GM23338 (cell line): ENCODE results near the gene BTC.

Experiments used
- EZH2phosphoT487 ChIP-seq: fragments of 200-600 bp; sonication (generic); IDR thresholded peaks from one replicate; pipeline ENCODE4 v1.8.1; 2018; ENCODE audit warnings: antibody characterized with exemption; ENCODE audit not compliant: unreplicated experiment
- ZNF331 ChIP-seq: fragments of 250-450 bp; sonication (Bioruptor Pico); IDR thresholded peaks from 2 replicates; pipeline ENCODE4 v1.5.0; 2020; ENCODE audit warnings: low read depth, mild to moderate bottlenecking, moderate library complexity
- TF ChIP-seq, protein P1 (sequence below), 2 experiments: fragments of 200-600 bp in 1 of 2; sonication (generic) in 1 of 2; conservative IDR thresholded peaks; 2 replicates each; pipeline versions ENCODE4 v1.5.1 to v1.6.1; 2016 to 2017; ENCODE audit warnings: antibody characterized with exemption in 2 of 2, low read depth in 2 of 2, mild to moderate bottlenecking in 2 of 2, moderate library complexity in 1 of 2
- TF ChIP-seq, protein P2 (sequence below): IDR thresholded peaks from one replicate; pipeline ENCODE4 v1.6.1; 2018; ENCODE audit warnings: antibody characterized with exemption; ENCODE audit not compliant: unreplicated experiment

DNA sequence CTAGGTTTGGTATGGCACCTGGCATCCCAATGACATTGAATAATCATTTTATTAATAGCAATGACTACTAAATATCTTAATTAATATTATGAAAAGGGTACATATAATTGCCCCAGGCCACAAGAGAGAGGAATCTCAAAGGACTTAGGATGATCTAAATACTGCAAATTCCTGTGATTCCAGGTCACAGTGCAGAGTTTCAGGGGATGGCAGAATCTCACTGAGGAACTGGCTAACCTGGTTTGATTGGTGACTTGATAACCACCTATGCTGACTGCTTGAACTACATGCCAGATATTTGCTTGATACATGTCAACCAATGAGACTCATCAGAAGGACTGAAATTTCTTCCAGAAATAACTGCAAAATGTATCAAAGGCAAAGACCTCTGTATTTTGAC, 37.2 kb downstream of the BTC start:
- TF ChIP-seq, protein P1, sequence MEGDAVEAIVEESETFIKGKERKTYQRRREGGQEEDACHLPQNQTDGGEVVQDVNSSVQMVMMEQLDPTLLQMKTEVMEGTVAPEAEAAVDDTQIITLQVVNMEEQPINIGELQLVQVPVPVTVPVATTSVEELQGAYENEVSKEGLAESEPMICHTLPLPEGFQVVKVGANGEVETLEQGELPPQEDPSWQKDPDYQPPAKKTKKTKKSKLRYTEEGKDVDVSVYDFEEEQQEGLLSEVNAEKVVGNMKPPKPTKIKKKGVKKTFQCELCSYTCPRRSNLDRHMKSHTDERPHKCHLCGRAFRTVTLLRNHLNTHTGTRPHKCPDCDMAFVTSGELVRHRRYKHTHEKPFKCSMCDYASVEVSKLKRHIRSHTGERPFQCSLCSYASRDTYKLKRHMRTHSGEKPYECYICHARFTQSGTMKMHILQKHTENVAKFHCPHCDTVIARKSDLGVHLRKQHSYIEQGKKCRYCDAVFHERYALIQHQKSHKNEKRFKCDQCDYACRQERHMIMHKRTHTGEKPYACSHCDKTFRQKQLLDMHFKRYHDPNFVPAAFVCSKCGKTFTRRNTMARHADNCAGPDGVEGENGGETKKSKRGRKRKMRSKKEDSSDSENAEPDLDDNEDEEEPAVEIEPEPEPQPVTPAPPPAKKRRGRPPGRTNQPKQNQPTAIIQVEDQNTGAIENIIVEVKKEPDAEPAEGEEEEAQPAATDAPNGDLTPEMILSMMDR (conservative IDR thresholded peaks at IDR 0.05; ENCODE audit: low read depth in 2 of 2): no peak
- TF ChIP-seq ZNF331 (CRISPR knock-in tag) (no peak), EZH2phosphoT487 (no peak)
- TF ChIP-seq, protein P2, sequence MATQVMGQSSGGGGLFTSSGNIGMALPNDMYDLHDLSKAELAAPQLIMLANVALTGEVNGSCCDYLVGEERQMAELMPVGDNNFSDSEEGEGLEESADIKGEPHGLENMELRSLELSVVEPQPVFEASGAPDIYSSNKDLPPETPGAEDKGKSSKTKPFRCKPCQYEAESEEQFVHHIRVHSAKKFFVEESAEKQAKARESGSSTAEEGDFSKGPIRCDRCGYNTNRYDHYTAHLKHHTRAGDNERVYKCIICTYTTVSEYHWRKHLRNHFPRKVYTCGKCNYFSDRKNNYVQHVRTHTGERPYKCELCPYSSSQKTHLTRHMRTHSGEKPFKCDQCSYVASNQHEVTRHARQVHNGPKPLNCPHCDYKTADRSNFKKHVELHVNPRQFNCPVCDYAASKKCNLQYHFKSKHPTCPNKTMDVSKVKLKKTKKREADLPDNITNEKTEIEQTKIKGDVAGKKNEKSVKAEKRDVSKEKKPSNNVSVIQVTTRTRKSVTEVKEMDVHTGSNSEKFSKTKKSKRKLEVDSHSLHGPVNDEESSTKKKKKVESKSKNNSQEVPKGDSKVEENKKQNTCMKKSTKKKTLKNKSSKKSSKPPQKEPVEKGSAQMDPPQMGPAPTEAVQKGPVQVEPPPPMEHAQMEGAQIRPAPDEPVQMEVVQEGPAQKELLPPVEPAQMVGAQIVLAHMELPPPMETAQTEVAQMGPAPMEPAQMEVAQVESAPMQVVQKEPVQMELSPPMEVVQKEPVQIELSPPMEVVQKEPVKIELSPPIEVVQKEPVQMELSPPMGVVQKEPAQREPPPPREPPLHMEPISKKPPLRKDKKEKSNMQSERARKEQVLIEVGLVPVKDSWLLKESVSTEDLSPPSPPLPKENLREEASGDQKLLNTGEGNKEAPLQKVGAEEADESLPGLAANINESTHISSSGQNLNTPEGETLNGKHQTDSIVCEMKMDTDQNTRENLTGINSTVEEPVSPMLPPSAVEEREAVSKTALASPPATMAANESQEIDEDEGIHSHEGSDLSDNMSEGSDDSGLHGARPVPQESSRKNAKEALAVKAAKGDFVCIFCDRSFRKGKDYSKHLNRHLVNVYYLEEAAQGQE: no peak
